GM21528 (cell line): Measurements from ENCODE around the gene FBXO38.

Experiments used
- ATAC-seq: cut with Tn5 transposase; IDR thresholded peaks from one replicate; pipeline ENCODE4 v1.9.1; 2021; ENCODE audit warnings: mild to moderate bottlenecking, moderate library complexity; ENCODE audit not compliant: unreplicated experiment, low FRiP score

The FBXO38 gene

GRCh38 chr5:148426514-148426913 is 42.8 kb downstream of the FBXO38 start:
- ATAC-seq = no peak

- ATAC-seq = no peak
These were observed 43.7 kb downstream of the FBXO38 start for GRCh38 chr5:148427370-148428042.

- no peak for ATAC-seq
These were observed 45.1 kb downstream of the FBXO38 start for GRCh38 chr5:148428848-148429247.

GRCh38 chr5:148433826-148434225 is 50.1 kb downstream of the FBXO38 start:
- ATAC-seq = no peak

- no peak for ATAC-seq
These were observed 52.3 kb downstream of the FBXO38 start for GRCh38 chr5:148436029-148436428.

GRCh38 chr5:148437249-148437648 is 53.5 kb downstream of the FBXO38 start:
- ATAC-seq = no peak

GRCh38 chr5:148438933-148439332 is 55.2 kb downstream of the FBXO38 start:
- ATAC-seq = no peak

GRCh38 chr5:148443241-148443640 is 59.5 kb downstream of the FBXO38 start:
- no peak for ATAC-seq

- ATAC-seq = peak; percentile 84
These were observed 60.2 kb downstream of the FBXO38 start for GRCh38 chr5:148443998-148444397.

- no peak for ATAC-seq
These were observed 61.8 kb downstream of the FBXO38 start for GRCh38 chr5:148445578-148445977.

GRCh38 chr5:148446611-148447010 is 62.9 kb downstream of the FBXO38 start:
- ATAC-seq = no peak

GRCh38 chr5:148452499-148453193 is 68.9 kb downstream of the FBXO38 start:
- ATAC-seq = no peak

GRCh38 chr5:148454576-148454975 is 70.8 kb downstream of the FBXO38 start:
- no peak for ATAC-seq

GRCh38 chr5:148455185-148455584 is 71.4 kb downstream of the FBXO38 start:
- no peak for ATAC-seq

- no peak for ATAC-seq
These were observed 73.4 kb downstream of the FBXO38 start for GRCh38 chr5:148457183-148457620.

GRCh38 chr5:148458036-148458888 is 74.5 kb downstream of the FBXO38 start:
- ATAC-seq = no peak

GRCh38 chr5:148459669-148460068 is 75.9 kb downstream of the FBXO38 start:
- no peak for ATAC-seq

GRCh38 chr5:148465381-148466235 is 81.8 kb downstream of the FBXO38 start:
- no peak for ATAC-seq

GRCh38 chr5:148466236-148466580 is 82.5 kb downstream of the FBXO38 start:
- no peak for ATAC-seq

- ATAC-seq = no peak
These were observed 84.2 kb downstream of the FBXO38 start for GRCh38 chr5:148467958-148468357.
